HG03095 (cell line): ENCODE data around the gene PYCR2.
"Not testable (repeated sequence)": the region's sequence is repeated elsewhere in the genome, so short reads cannot be mapped to it uniquely, and the experiment has no call there.

ENCODE experiments used
- ATAC-seq: cut with Tn5 transposase; IDR thresholded peaks from one replicate; pipeline ENCODE4 v1.9.1; 2021; ENCODE audit warnings: moderate library complexity; ENCODE audit not compliant: unreplicated experiment

PYCR2 gene

GRCh38 chr1:225892307-225892706, 31.7 kb downstream of the PYCR2 start:
- no peak for ATAC-seq

- ATAC-seq, result no peak
Measured at GRCh38 chr1:225891229-225891972, 32.6 kb downstream of the PYCR2 start.

GRCh38 chr1:225890346-225891228, 33.5 kb downstream of the PYCR2 start:
- no peak for ATAC-seq

- ATAC-seq, result no peak
Measured at GRCh38 chr1:225889743-225890142, 34.3 kb downstream of the PYCR2 start.

- no peak for ATAC-seq
Measured at GRCh38 chr1:225888898-225889601, 35.0 kb downstream of the PYCR2 start, which contains the start of gene LEFTY1. TSS of gene LEFTY1 (minus strand) at chr1:225889146. CDS start at chr1:225889066, 80 bp downstream.

- no peak for ATAC-seq
Measured at GRCh38 chr1:225888289-225888897, 35.7 kb downstream of the PYCR2 start.

- ATAC-seq, result not testable (repeated sequence)
Measured at GRCh38 chr1:225887554-225888288, 36.3 kb downstream of the PYCR2 start.

- ATAC-seq, result no peak
Measured at GRCh38 chr1:225887030-225887314, 37.1 kb downstream of the PYCR2 start.

GRCh38 chr1:225886159-225887029, 37.7 kb downstream of the PYCR2 start:
- ATAC-seq, result no peak

- ATAC-seq, result no peak
Measured at GRCh38 chr1:225885336-225885735, 38.7 kb downstream of the PYCR2 start.

GRCh38 chr1:225883616-225884265, 40.3 kb downstream of the PYCR2 start:
- ATAC-seq, result no peak

- peak; percentile 18 for ATAC-seq
Measured at GRCh38 chr1:225882694-225883615, 41.1 kb downstream of the PYCR2 start.

GRCh38 chr1:225881959-225882693, 41.9 kb downstream of the PYCR2 start, which contains the start of gene TMEM63A:
TSS of gene TMEM63A (minus strand) at chr1:225882380. CDS start at chr1:225877580, 4,800 bp downstream.
- peak; percentile 69 for ATAC-seq

- ATAC-seq, result no peak
Measured at GRCh38 chr1:225881081-225881958, 42.7 kb downstream of the PYCR2 start.

GRCh38 chr1:225880636-225881035, 43.4 kb downstream of the PYCR2 start:
- ATAC-seq, result no peak

GRCh38 chr1:225880222-225880588, 43.8 kb downstream of the PYCR2 start:
- ATAC-seq, result no peak
